SHP77 treated with DMSO at 0.1 percent for 48 hours (cell line): Measurements from ENCODE around the gene EPYC.

Source experiments
- DNase-seq: peaks from one replicate; lab custom pipeline; 2025; lab: John Stamatoyannopoulos, UW

EPYC gene, protein sequence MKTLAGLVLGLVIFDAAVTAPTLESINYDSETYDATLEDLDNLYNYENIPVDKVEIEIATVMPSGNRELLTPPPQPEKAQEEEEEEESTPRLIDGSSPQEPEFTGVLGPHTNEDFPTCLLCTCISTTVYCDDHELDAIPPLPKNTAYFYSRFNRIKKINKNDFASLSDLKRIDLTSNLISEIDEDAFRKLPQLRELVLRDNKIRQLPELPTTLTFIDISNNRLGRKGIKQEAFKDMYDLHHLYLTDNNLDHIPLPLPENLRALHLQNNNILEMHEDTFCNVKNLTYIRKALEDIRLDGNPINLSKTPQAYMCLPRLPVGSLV

GRCh38 chr12:91004872-91005271 lies at the start of gene EPYC:
EPYC (minus strand) TSS chr12:91004972; CDS start chr12:91002565, 2,407 bp downstream.
- DNase-seq = no peak

DNA sequence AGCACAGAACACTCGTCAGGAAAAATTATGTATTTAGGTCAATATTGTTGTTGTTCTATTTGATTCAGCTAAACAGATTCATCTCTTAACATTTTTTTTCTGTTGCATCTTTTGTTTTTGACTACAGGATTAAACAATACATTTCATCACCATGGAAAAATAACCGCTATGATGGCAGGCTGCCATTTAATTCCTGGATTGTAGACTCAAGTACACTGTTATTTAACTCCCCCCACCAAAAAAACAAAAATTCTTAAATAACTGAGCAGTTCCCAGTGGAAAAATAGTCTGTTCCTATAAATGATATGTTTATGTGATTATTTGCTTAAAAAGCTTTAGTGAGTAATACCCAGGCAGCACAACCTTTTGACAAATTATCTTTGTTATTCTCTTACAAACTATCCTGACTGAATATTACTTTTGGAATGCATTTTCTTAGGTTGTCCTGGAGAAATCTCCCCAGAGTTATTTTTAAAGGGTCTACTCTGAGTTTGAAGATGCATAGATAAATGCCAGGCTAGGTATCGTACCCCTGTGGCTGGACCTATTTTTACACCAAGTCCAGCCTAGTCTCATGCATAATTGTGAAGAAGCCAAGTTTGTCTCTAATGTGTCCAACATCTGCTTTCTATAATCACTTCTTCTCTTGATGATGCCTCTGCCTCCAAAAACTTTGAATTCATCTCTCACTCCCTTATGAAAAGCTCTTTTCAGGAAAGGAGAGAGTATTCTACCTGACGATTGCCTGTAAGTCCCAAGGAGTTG lies 49.4 kb upstream of the EPYC start:
- no peak for DNase-seq

DNA sequence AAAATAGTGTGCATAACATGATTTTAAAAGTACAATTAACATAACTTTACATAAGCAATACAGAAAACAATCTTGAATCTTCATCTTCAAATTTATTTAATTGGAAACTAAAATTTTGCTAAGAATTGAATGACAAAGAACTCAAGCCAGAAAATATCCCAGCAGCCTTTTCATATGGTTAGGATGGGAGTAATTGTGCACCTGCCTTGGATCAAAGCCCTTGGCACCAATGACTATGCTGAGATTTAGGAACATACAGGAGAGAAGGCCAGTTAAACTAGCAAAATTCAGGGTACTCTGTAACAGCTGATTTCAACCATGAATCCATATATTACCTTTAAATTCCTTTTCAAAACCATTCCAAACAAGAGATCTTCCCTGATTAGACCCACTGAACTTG lies 47.3 kb upstream of the EPYC start:
- no peak for DNase-seq

DNA sequence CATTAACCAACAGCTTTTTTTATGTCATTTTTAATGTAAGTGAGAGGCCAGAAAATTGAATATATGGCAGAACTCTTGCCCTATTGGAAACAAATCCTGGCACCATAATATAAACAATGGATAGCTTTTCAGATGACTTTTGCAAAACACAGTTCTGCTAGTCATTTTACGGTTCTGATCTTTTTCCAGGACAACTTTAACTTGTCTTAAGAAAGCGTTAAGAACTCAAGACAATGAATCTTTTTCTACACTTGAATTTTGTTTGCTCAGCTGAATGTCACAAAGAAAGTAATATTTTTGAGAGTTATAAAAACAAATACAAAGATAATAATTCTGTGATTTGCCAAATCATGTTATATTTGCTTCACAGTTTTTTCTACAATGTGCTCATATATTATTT lies 39.8 kb upstream of the EPYC start:
- DNase-seq = no peak

DNA sequence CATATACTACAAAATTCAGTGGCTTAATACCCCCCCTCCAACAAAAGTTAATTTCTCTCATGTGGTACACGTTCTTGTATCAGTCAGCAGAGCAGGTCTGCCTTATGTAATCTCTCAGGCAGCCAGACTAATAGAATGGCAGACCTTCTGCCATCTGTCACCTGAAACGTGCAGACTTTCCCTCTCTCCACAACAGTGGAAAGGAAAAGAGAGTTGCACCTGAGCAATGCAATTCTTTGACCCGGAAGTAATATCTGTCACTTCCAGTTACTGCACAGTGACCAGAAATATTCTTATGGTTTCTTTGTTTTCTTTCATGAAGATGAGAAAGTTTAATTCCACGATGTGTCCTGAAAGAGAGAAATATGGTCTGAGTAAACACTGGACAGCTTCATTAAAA lies 38.6 kb upstream of the EPYC start:
- DNase-seq = no peak

- DNase-seq = no peak
Observed at GRCh38 chr12:91040096-91040755, 35.5 kb upstream of the EPYC start.

DNA sequence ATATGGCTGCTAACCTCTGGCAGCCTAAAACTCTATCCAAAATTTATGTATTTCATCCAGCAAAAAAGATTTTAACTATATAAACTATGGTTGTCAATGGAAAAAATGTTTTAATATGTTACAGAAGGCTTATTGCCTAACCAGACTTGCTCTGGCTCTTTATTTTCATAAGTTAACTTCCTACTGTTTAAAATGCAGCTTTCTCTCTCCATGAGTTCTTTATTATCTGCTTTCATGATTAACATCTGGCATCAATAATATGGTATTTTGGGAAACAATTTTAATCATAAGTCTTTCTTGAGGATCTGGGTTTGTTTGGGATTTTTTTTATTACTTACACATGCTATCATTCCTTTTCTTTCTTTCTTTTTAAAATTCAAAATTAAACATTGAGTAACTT lies 32.5 kb upstream of the EPYC start:
- DNase-seq = no peak

DNA sequence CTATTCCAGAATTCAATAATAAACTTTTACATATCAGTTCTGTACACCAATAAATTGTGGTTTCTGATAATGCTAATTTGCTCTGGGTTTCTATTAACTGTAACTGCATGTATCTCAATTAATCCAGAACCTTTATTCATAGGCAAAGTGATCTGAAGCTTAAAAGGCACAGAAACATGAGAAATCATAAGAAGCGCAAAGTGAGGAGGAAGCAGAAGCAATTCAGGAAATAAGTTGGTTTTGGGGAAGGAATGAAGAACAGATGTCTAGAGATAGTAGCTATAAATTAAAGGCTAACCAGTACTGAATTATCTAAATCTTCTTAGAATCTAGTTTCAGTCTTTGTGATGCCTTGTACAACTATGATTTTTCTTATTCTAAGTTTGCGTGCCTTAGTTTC lies 28.5 kb upstream of the EPYC start:
- DNase-seq = no peak

GRCh38 chr12:91023326-91024004 lies 18.7 kb upstream of the EPYC start:
- DNase-seq = no peak

- DNase-seq = no peak
Observed at GRCh38 chr12:91021076-91021475, 16.3 kb upstream of the EPYC start.

GRCh38 chr12:91019455-91019854 lies 14.7 kb upstream of the EPYC start:
- DNase-seq = no peak

GRCh38 chr12:91017511-91018263 lies 12.9 kb upstream of the EPYC start:
- no peak for DNase-seq

DNA sequence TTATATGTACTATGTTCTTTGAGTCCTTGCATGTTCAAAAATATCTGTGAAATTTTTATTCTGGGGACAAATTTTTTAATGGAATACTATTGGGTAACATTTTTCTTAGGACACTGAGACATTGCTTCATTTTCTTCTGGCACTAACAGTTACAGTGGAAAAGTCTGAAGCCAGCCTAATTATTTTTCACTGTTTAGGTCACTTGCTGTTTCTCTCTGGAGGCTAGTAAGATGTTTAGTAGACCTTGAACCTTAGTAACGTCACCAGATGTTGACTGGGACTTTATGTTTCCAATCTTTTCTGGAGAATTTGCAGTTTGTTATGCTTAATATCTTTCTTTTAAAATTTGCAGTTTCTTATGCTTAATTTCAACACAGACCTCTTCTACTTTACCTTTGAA lies 12.3 kb upstream of the EPYC start:
- DNase-seq = no peak

- no peak for DNase-seq
Observed at GRCh38 chr12:91009319-91009950, 4.7 kb upstream of the EPYC start.

GRCh38 chr12:91007531-91008290 lies 2.9 kb upstream of the EPYC start:
- DNase-seq = no peak

DNA sequence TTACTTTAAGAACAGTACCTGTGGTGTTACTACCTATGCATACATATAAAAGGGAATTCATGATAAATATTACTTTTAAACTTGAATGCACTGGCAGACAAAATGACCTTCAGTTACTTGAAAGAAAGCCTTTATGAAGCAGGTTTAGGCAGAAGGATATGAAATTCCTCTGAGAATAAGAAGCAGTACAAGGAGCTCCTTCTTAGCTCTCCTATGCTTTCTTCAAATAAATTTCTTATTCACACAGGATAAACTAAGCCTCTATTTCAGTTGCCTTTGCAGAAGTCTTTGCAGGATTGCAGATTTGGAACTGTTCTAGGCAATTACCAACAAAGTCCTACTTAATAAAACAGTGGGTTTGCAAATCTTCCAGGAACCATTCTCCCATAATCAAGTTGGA lies 1.0 kb downstream of the EPYC start:
- no peak for DNase-seq

GRCh38 chr12:91001306-91001705 lies 3.5 kb downstream of the EPYC start:
- peak; percentile 8 for DNase-seq

DNA sequence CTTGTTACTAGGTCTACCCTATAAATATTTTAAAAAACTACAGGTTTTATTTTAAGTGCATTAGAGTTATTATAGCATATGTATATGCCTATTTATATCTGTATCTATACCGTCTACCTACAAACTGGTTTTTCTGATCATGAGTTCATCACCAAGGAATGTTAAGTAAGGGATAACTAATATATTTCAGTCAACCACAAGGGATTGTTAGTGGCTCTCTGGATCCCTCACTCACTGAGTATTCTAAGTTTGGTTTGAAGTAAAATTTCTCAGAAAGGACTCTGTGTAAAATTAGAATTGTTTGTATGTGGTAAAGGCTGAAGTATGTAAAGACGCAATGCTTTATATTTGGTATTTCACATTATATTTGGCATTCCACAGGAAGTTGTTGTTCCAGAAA lies 4.8 kb downstream of the EPYC start:
- no peak for DNase-seq

GRCh38 chr12:90999527-90999926 lies 5.2 kb downstream of the EPYC start:
- DNase-seq = no peak

- no peak for DNase-seq
Observed at GRCh38 chr12:90995010-90995409, 9.8 kb downstream of the EPYC start.
